ENCODE measurements around the gene SCN5A. TPM values are rescaled to one million over a fixed set of nuclear protein-coding genes. Genes with fewer than 3 reads are reported as not detected.

Gene SCN5A
- total and polyA plus RNA-seq, 2 donors (not counting 1 experiment from before 2014, with no cell fraction given) = 0.20 to 0.37 TPM

- H3K27me3 Mint-ChIP-seq = peaks cover 9% of the 10 kb centered on the region
- Histone ChIP-seq H3K27ac (ENCODE audit: low read length in 2 of 2) (no peak overlapping the region), H2AFZ (ENCODE audit: insufficient read depth, low read depth, low read length, poor library complexity, severe bottlenecking) (no peak overlapping the region), H3K9ac (ENCODE audit: low read length) (no peak overlapping the region), H3K4me2 (replicated peaks; ENCODE audit: low read depth, low read length, poor library complexity, severe bottlenecking) (no peak overlapping the region), H3K79me2 (ENCODE audit: control insufficient read depth, insufficient read depth, low read length) (no peaks in the 10 kb centered on the region), H3K27me3 (replicated peaks in 1 of 4; ENCODE audit: control extremely low read depth in 1 of 4, control insufficient read depth in 3 of 4, insufficient read depth in 4 of 4, low read length in 3 of 4) (no peaks in the 10 kb centered on the region), H3K4me1 (ENCODE audit: control insufficient read depth in 2 of 2, insufficient read depth in 2 of 2, low read length in 2 of 2) (no peaks in the 10 kb centered on the region), H4K20me1 (ENCODE audit: control insufficient read depth, insufficient read depth, low read length, poor library complexity, severe bottlenecking) (no peaks in the 10 kb centered on the region), H3K4me3 (ENCODE audit: control extremely low read depth in 1 of 5, extremely low read depth in 1 of 5, insufficient read depth in 1 of 5, low read depth in 2 of 5, low read length in 4 of 5) (no peak overlapping the region), H3K9me3 (ENCODE audit: control extremely low read depth in 1 of 3, control insufficient read depth in 2 of 3, insufficient read depth in 1 of 3, low read length in 2 of 3) (peaks cover 0 to 6% (median 0%) of the 10 kb centered on the region in 3 donors), H3K36me3 (replicated peaks in 1 of 2; ENCODE audit: control extremely low read depth in 1 of 2, control insufficient read depth in 1 of 2, extremely low read depth in 1 of 2, insufficient read depth in 2 of 2, low read length in 1 of 2) (no peaks in the 10 kb centered on the region)
- intact Hi-C loops (cut with micrococcal nuclease) = no loop called here
- H3K4me3 Mint-ChIP-seq = no peak overlapping the region
- POLR2A ChIA-PET = no interaction called here
- CTCF ChIA-PET = no interaction called here
- H3K4me1 Mint-ChIP-seq = no peaks in the 10 kb centered on the region
- no peak for DNase-seq
- TF ChIP-seq EZH2 (IDR thresholded peaks at IDR 0.05; ENCODE audit: borderline replicate concordance, insufficient read depth, low read depth, low read length, poor library complexity, severe bottlenecking) (no peak), CTCF (IDR thresholded peaks at IDR 0.05) (no peak)
- H3K9me3 Mint-ChIP-seq (ENCODE audit: insufficient read depth) = no peaks in the 10 kb centered on the region
- no peak overlapping the region for H3K27ac Mint-ChIP-seq
- WGBS (ENCODE audit: insufficient coverage) = 71% methylated on average over 5 of the region's 5 CpGs
- no peak for ATAC-seq (ENCODE audit: low read depth)
Observed at GRCh38 chr3:38617586-38617985, 31.9 kb downstream of the SCN5A start.

GRCh38 chr3:38617137-38617536, 32.4 kb downstream of the SCN5A start:
- CTCF ChIA-PET = no interaction called here
- intact Hi-C loops (cut with micrococcal nuclease) = no loop called here
- 91% methylated on average over 5 of the region's 5 CpGs for WGBS (ENCODE audit: insufficient coverage)
- no peak overlapping the region for H3K4me2 ChIP-seq (replicated peaks; ENCODE audit: low read depth, low read length, poor library complexity, severe bottlenecking)
- no peaks in the 10 kb centered on the region for H3K4me1 ChIP-seq (ENCODE audit: control insufficient read depth in 2 of 2, insufficient read depth in 2 of 2, low read length in 2 of 2)
- no peaks in the 10 kb centered on the region for H3K36me3 ChIP-seq (replicated peaks in 1 of 2; ENCODE audit: control extremely low read depth in 1 of 2, control insufficient read depth in 1 of 2, extremely low read depth in 1 of 2, insufficient read depth in 2 of 2, low read length in 1 of 2)
- H3K9me3 ChIP-seq (ENCODE audit: control extremely low read depth in 1 of 3, control insufficient read depth in 2 of 3, insufficient read depth in 1 of 3, low read length in 2 of 3) = peaks cover 0 to 6% (median 0%) of the 10 kb centered on the region in 3 donors
- Mint-ChIP-seq H3K27ac (no peak overlapping the region), H3K4me1 (no peaks in the 10 kb centered on the region), H3K4me3 (no peak overlapping the region), H3K9me3 (ENCODE audit: insufficient read depth) (no peaks in the 10 kb centered on the region), H3K27me3 (peaks cover 9% of the 10 kb centered on the region)
- H2AFZ ChIP-seq (ENCODE audit: insufficient read depth, low read depth, low read length, poor library complexity, severe bottlenecking) = no peak overlapping the region
- no peaks in the 10 kb centered on the region for H3K27me3 ChIP-seq (replicated peaks in 1 of 4; ENCODE audit: control extremely low read depth in 1 of 4, control insufficient read depth in 3 of 4, insufficient read depth in 4 of 4, low read length in 3 of 4)
- no peak overlapping the region for H3K9ac ChIP-seq (ENCODE audit: low read length)
- H3K79me2 ChIP-seq (ENCODE audit: control insufficient read depth, insufficient read depth, low read length) = no peaks in the 10 kb centered on the region
- ATAC-seq (ENCODE audit: low read depth) (no peak), DNase-seq (no peak)
- POLR2A ChIA-PET = no interaction called here
- no peak for TF ChIP-seq EZH2 (IDR thresholded peaks at IDR 0.05; ENCODE audit: borderline replicate concordance, insufficient read depth, low read depth, low read length, poor library complexity, severe bottlenecking)
- no peak for TF ChIP-seq CTCF (IDR thresholded peaks at IDR 0.05)
- no peaks in the 10 kb centered on the region for H4K20me1 ChIP-seq (ENCODE audit: control insufficient read depth, insufficient read depth, low read length, poor library complexity, severe bottlenecking)
- H3K27ac ChIP-seq (ENCODE audit: low read length in 2 of 2) = no peak overlapping the region
- no peak overlapping the region for H3K4me3 ChIP-seq (ENCODE audit: control extremely low read depth in 1 of 5, extremely low read depth in 1 of 5, insufficient read depth in 1 of 5, low read depth in 2 of 5, low read length in 4 of 5)
